Effector memory CD8-positive, alpha-beta T cell (primary cell): ENCODE measurements around the gene BTRC.
"Not testable (repeated sequence)": the region's sequence is repeated elsewhere in the genome, so short reads cannot be mapped to it uniquely, and the experiment has no call there.

Source experiments
- ATAC-seq: fragments of 150-1000 bp; cut with Tn5 transposase; replicated peaks from 2 replicates; pipeline ENCODE4 v1.10.0; 2021; ENCODE audit warnings: mild to moderate bottlenecking, moderate library complexity
- DNase-seq, 3 experiments: peaks; one replicate each; pipeline ENCODE4 v3.0.0; 2021
- H3K27ac Mint-ChIP-seq, 2 donors: one replicate each; pipeline ENCODE4 v1.8.0; 2022; ENCODE audit warnings: mild to moderate bottlenecking in 2 of 2, mixed read lengths in 2 of 2, moderate library complexity in 2 of 2
- H3K27me3 Mint-ChIP-seq, 2 donors: one replicate each; pipeline ENCODE4 v1.8.0; 2022; ENCODE audit warnings: mixed read lengths in 2 of 2
- H3K36me3 Mint-ChIP-seq: one replicate; pipeline ENCODE4 v1.8.0; 2022; ENCODE audit warnings: mild to moderate bottlenecking, moderate library complexity, mixed read lengths; ENCODE audit not compliant: insufficient read depth
- H3K4me1 Mint-ChIP-seq, 2 donors: one replicate each; pipeline ENCODE4 v1.8.0; 2022; ENCODE audit warnings: low read depth in 2 of 2, mixed read lengths in 2 of 2
- H3K4me3 Mint-ChIP-seq, 2 donors: one replicate each; pipeline ENCODE4 v1.8.0; 2022; ENCODE audit warnings: mild to moderate bottlenecking in 2 of 2, mixed read lengths in 2 of 2, moderate library complexity in 2 of 2
- H3K9me3 Mint-ChIP-seq, 2 donors: one replicate each; pipeline ENCODE4 v1.8.0; 2022; ENCODE audit warnings: mixed read lengths in 2 of 2

The BTRC gene

DNA sequence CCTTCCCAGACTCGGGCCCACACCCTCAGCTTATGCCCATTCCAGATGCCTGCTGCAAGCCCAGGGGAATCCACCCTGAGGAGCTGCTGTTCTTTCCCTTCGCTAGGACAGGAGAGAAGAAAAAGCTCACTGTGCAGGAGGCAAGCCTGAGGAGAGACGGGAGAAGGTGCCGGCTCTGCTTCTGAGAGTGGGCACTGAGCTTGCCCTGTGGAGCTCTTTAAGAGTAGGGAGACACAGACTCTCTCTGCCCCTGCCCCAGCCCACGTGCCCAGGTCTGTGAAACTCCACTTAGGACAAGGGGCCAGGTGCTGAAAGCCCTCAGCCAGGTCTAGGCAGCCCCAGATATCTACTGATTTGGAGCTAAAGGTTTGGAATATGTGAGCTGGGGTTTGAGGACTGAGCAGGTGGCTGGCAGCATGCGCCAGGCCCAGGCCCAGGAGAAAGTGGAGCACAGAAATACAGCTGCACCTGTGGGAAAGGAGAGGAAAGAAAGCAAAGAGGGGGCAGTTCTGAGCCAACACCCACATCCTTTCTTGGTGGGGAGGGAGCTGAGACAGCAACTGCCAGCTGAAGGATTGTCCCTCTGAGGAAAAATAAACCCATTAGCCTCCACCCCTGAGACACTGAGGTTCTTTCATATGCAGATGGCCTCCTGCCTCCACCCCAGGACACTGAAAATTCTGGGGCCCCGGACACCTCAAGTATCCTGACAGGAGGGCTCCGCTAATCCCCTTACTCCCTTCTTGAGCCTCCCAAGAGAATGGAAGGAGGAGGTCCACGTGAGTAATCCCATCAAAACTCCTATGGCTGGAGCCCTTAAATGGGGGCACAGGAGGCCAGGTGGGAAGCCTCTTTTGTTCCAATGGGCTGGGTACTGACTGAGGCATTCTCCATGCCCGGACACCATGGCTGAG lies 226.8 kb downstream of the BTRC start:
- DNase-seq (no peak), ATAC-seq (no peak)
- Mint-ChIP-seq H3K9me3 (no peaks in the 10 kb centered on the region), H3K4me1 (peaks cover 4 to 8% of the 10 kb centered on the region in 2 donors), H3K27ac (no peak overlapping the region), H3K36me3 (peaks cover 6% of the 10 kb centered on the region), H3K27me3 (no peaks in the 10 kb centered on the region), H3K4me3 (no peak overlapping the region)

DNA sequence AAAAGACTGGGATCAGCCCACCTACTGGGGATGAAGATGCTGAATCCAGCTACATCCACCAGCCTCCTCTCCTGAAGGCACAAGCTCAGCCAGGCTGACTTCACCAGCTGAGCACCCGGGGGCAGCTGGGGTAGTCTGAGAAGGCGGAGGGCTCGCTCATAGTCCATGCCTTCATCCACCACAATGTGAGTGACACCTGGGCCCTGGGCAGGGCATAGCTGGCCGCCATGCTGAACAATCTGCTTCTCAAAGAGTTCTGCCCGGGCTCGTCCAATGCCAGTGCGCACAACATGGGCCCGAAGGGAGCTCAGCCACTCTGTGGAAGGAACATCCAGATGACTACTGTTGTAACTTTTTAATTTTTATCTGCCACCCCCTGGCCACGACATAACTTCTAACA lies 231.9 kb downstream of the BTRC start:
- Mint-ChIP-seq H3K36me3 (peaks cover 20% of the 10 kb centered on the region), H3K4me1 (peaks cover 17 to 23% of the 10 kb centered on the region in 2 donors), H3K9me3 (no peaks in the 10 kb centered on the region), H3K4me3 (no peak overlapping the region), H3K27ac (no peak overlapping the region), H3K27me3 (no peaks in the 10 kb centered on the region)
- ATAC-seq (no peak), DNase-seq (no peak)

GRCh38 chr10:101587725-101588653 lies 234.0 kb downstream of the BTRC start, which contains the start of the genes DPCD and POLL:
TSS of gene DPCD (plus strand) at chr10:101588321. CDS start at chr10:101588337, 16 bp downstream.
TSS of gene POLL (minus strand) at chr10:101588257. CDS start at chr10:101587360, 897 bp downstream.
- H3K9me3 Mint-ChIP-seq: no peaks in the 10 kb centered on the region
- no peaks in the 10 kb centered on the region for H3K27me3 Mint-ChIP-seq
- H3K36me3 Mint-ChIP-seq: peaks cover 20% of the 10 kb centered on the region
- ATAC-seq: peak; percentile 95
- H3K27ac Mint-ChIP-seq: peak within 1 kb of the TSS; percentile 91 to 92
- DNase-seq: peak; percentile 83 to 87 (median 86)
- peaks cover 17 to 23% of the 10 kb centered on the region in 2 donors for H3K4me1 Mint-ChIP-seq
- H3K4me3 Mint-ChIP-seq: peak within 1 kb of the TSS; percentile 94 to 95

- DNase-seq: no peak
- no peaks in the 10 kb centered on the region for H3K9me3 Mint-ChIP-seq
- H3K27ac Mint-ChIP-seq: peak overlapping the region; percentile 91 to 92
Observed at GRCh38 chr10:101588879-101589278, 234.9 kb downstream of the BTRC start.

GRCh38 chr10:101593331-101593730 lies 239.4 kb downstream of the BTRC start:
- not testable (repeated sequence) for ATAC-seq, H3K4me1 Mint-ChIP-seq, DNase-seq, H3K36me3 Mint-ChIP-seq, H3K4me3 Mint-ChIP-seq, H3K27ac Mint-ChIP-seq, H3K27me3 Mint-ChIP-seq, H3K9me3 Mint-ChIP-seq

More at GRCh38 chr10:101588879-101589278, 234.9 kb downstream of the BTRC start:
- no peak for ATAC-seq
- Mint-ChIP-seq H3K36me3 (peaks cover 22% of the 10 kb centered on the region), H3K4me3 (peak overlapping the region; percentile 94 to 95), H3K4me1 (peaks cover 17 to 23% of the 10 kb centered on the region in 2 donors), H3K27me3 (no peaks in the 10 kb centered on the region)

DNA sequence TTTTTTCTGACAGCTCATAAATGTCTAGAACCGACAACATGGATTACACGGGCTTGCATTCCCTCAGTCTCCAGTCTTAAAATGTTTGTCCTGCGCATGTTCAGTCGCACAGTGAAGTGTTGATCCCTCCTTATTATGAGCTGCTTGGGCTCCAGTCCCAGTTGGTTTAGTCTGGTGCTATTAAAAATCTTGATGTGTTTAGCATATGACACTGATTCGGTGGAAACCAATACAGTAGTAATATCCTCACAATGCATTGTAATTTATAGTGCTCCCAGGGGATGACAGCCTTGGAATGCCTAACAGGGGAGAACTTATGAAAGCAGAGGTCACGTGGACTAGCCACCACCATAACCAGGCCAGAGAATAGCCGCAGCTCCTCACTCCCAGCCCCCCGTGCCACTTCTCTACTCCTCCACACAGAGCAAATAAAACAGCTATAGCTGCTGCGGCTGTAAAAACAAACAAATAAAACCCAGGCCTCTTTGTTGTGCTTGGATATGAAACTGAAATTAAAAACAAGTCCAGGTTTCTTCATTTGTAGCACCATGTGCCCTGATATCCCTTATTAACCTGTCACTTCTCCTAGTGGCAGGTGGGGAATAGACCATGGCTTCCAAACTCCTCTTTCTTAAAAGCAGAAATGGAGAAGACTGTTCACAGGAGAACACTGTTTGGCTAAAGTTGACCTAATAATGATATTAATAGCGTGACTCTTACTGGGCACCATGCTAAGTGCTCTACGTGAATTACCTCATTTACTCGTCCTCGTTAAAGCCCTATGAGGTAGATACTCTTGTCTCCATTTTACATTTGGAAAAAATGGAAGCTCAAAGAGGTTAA lies 241.8 kb downstream of the BTRC start:
- DNase-seq (no peak), ATAC-seq (no peak)
- no peak overlapping the region for H3K4me3 Mint-ChIP-seq
- no peaks in the 10 kb centered on the region for H3K4me1 Mint-ChIP-seq
- no peaks in the 10 kb centered on the region for H3K9me3 Mint-ChIP-seq
- H3K27ac Mint-ChIP-seq: no peak overlapping the region
- peaks cover 10% of the 10 kb centered on the region for H3K36me3 Mint-ChIP-seq
- H3K27me3 Mint-ChIP-seq: no peaks in the 10 kb centered on the region

GRCh38 chr10:101597091-101597900 lies 243.3 kb downstream of the BTRC start:
- peaks cover 10% of the 10 kb centered on the region for H3K36me3 Mint-ChIP-seq
- no peak for DNase-seq
- no peak overlapping the region for H3K27ac Mint-ChIP-seq
- H3K4me3 Mint-ChIP-seq: no peak overlapping the region
- no peaks in the 10 kb centered on the region for H3K9me3 Mint-ChIP-seq
- H3K27me3 Mint-ChIP-seq: no peaks in the 10 kb centered on the region
- no peaks in the 10 kb centered on the region for H3K4me1 Mint-ChIP-seq
- ATAC-seq: no peak

- no peaks in the 10 kb centered on the region for H3K4me1 Mint-ChIP-seq
- DNase-seq (no peak), ATAC-seq (no peak)
- H3K27me3 Mint-ChIP-seq: no peaks in the 10 kb centered on the region
- H3K4me3 Mint-ChIP-seq: no peak overlapping the region
- peaks cover 12% of the 10 kb centered on the region for H3K36me3 Mint-ChIP-seq
- no peak overlapping the region for H3K27ac Mint-ChIP-seq
- no peaks in the 10 kb centered on the region for H3K9me3 Mint-ChIP-seq
Observed at GRCh38 chr10:101601541-101601940, 247.6 kb downstream of the BTRC start.

- H3K4me3 Mint-ChIP-seq: no peak overlapping the region
- H3K36me3 Mint-ChIP-seq: peaks cover 15% of the 10 kb centered on the region
- H3K27me3 Mint-ChIP-seq: no peaks in the 10 kb centered on the region
- H3K9me3 Mint-ChIP-seq: no peaks in the 10 kb centered on the region
- H3K27ac Mint-ChIP-seq: no peak overlapping the region
- DNase-seq (peak; percentile 43 to 49 (median 49)), ATAC-seq (peak; percentile 79)
- no peaks in the 10 kb centered on the region for H3K4me1 Mint-ChIP-seq
Observed at GRCh38 chr10:101602761-101603398, 248.9 kb downstream of the BTRC start.
